Inferior parietal cortex (tissue), 1 donor: Measurements from ENCODE around the gene CCDC43.
"Not testable (repeated sequence)": the region's sequence is repeated elsewhere in the genome, so short reads cannot be mapped to it uniquely, and the experiment has no call there.

Source experiments
- DNase-seq: peaks from one replicate; pipeline ENCODE4 v3.0.0-alpha.2; 2016; ENCODE audit errors: extremely low spot score

Gene CCDC43

DNA sequence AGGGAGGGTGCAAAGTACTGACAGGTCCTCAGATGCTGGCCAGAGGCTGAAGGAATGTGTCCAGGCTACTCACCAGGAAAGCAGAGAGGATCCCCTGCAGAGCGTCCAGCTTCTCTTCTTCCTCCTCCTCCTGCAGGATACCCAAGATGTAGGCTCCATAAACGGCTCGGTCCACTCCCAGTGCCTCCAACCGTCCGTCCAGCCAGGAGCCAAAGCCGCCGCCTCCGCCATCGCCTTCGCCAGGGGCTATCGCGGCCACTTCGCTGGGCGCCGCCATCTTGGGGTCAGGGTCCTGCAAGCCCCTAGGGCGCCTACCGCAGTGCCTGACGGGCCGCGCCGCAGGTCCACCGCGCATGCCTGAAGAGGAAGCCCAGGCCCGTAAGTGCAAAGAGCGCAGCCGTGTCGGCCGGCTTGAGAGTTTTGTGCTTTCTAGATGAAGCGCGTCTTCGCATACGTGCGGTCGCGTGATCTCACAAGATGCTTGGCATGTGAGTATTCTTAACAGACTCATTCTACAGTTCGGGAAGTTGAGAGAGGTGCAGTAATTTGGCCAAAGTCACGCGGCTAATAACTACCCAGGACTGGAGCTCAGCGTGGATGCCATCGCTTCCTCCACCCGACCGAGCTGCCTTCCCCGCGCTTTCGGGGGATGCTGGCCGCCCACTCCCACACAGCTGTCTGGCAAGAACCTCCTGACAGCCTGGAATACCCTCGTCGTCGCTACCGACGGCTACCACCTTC is at the start of gene CCDC43:
TSS of gene CCDC43 (minus strand) at position 300 of the 741 bp plus-strand sequence. CDS start at position 277, 23 bp downstream.
- peak; percentile 94 for DNase-seq

DNA sequence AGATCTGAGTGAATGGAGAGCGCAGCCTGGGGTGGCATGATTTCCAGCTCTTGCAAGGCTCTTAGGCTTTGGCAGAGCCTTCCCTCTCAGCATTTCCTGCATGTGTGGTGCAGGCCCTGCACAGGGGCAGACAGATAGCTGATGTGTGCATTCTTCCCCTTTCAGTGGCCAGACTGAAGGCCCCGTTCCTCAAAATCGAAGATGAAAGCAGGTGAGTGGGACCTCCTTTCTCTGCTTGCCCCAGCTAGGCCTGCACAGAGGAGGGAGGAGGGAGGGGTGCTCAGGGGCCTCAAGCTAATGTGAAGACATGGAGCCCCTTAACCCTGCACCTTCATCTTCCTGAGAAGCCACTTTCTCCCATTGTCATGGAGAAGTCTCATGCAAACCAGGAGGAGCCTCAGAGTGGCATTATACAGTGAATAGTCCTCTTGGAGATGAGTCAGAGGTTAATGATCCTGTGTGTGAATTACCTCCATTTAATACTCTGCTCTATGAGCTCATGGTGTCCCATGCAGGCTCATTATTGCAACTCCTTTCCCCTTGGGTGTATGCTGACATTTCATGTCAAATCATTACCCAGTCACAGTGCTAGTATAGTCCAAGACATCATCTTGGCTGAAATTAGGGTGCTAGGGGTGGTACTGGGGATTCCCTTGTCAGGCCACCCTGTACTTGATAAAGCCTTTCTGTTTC is 48.8 kb upstream of the CCDC43 start:
- DNase-seq = no peak

DNA sequence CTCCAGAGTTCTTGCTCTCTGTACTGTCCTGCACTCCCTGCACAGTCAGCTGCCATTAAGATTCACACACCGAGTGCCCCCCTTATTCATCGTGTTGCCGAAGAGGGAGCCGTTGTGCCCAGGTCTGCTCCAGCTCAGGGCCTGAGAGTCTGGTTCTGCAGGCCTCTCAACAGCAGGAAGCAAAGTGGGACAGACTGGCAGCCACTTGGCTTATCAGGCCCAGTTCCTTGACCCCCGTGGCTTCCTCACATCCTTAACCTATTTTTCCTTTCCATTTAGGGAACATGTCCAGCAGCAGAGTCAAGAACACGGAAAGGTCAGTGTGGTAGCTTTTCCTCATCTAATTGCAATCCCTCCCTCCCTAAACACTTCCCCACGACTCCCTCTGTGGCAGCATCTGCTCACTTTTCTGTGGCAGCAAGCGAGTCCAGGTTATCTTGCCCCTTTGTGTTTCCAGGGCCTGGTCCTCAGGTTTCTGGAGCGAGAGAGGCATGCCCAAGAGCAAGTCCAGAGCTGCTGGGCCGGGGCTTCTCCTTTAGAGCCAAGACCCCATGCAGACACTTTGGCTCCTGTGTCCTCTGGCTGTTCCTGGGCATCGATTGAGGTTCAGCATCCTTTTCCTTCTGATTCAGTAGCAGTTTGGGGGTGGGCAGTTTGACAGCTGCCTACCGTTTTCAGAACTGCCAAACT is 47.1 kb upstream of the CCDC43 start:
- DNase-seq = no peak

DNA sequence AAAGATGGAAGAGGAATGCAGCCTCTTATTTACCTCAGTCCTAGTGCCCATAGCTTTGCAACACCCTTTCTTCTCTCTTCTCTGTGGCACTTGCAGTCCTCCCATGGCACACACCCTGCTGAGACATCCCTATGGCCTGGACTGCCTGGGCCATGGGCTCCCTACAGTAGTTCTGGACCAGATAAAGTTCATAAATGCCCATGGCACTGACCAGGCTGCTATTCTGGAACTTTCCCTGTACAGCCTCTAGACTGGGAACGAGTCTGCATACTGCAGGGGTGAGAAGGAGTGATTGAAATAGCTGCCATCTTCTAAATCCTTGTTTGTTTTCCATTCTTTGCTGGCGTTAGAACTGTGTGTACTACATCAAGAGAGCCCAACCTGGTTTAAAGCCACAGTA is 44.7 kb upstream of the CCDC43 start:
- no peak for DNase-seq

DNA sequence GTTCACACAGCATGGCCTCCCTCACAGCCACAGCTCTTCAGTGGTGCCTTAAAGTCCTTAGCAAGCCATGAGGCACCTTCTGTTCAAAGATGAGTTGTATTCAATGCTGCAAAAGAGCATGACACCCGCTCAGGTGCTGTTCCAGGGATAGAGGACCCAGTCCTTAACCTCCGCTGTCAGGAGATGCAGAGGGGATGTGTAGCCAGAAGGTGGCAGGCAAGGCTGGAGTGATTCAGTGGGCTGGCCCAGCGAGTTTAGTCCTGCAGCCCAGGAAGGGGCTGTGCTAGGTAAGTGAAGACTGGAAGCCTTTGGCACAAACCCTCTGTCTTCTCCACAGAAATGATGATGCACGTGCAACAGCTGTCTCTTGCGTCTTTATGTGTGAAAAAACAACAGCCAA is 44.2 kb upstream of the CCDC43 start:
- DNase-seq = no peak

DNA sequence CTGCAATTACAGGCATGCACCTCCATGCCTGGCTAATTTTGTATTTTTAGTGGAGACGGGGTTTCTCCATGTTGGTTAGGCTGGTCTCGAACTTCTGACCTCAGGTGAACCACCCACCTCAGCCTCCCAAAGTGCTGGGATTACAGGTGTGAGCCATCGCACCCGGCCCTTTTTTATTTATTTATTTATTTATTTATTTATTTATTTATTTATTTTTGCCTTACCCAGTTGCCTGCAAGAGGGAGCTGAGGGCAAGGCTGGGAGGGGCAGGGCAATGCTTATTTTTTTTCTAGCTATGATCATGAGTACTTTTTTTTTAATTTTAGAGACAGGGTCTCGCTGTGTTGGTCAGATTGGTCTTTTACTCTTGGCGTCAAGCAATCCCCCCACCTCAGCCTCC is 36.5 kb upstream of the CCDC43 start:
- not testable (repeated sequence) for DNase-seq

DNA sequence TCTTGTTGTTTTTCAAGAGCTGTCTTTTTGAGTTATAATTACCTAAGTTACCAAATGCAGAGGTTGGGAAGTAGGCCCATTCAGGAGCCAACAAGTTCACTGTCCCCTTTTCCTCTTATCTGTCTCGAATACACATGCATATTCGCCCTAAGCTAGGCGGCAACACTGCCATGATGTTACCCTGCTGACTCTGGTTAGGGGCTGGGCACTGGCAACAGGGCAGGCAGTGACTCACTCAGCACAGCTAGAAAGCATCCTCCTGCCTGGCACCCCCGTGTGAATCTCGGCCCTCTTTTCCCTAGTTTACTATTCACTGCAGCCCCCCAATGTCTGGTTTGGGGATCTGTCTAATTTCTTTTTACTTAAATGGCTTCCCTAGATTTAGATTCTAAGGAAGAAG is 32.7 kb upstream of the CCDC43 start:
- DNase-seq = no peak

DNA sequence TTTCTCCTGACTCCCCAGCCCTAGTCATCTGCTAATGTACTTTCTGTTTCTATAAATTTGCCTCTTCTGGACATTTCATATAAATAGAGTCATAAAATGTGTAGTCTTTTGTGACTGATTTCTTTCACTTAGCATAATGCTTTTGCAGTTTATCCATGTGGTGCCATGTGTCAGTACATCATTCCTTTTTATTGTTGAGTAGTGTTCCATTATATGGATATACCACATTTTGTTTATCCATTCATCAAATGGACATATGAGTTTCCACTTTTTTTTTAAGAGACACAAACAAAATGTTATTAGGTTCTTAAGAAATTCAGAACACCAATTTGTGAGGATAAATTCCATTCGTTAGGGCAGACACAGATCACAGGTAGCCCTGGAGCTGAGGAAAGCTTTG is 29.9 kb upstream of the CCDC43 start:
- DNase-seq = no peak

GRCh38 chr17:44708401-44709263 is 19.1 kb upstream of the CCDC43 start, which contains the start of gene DBF4B:
Gene DBF4B (plus strand): TSS chr17:44708665. CDS start chr17:44708821, 156 bp downstream.
- peak; percentile 96 for DNase-seq

DNA sequence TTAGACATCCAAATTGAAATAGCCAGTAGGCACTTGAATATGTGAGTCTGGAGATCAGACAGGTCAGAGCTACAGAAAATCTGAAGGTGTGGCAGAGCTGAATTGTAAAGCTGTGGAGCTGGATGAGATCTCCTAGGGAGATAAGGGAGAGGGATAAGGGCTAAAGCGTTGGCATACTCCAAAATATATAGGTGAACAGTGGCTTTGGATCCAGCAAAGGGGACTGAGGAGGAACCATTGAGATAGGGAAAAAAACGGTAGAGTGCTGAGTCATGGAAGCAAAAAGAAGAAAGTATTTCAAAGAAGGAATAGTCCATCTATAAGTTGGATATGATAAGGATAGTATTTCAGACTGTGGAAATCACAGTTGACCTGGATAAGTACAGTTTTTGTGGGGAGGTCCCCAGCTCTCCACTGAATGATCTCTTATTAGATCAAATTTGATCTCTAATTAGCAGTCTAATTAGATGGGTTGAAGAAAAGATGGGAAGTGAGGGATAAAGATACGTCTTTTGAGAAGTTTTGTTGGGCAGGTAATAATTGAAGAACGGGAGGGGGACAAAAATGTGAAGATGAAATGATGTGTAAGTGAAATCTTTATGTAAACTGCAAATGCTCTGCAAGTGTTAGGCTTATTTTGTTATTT is 18.3 kb upstream of the CCDC43 start:
- no peak for DNase-seq

- DNase-seq = not testable (repeated sequence)
These were observed 10.7 kb upstream of the CCDC43 start for GRCh38 chr17:44700288-44700687.

DNA sequence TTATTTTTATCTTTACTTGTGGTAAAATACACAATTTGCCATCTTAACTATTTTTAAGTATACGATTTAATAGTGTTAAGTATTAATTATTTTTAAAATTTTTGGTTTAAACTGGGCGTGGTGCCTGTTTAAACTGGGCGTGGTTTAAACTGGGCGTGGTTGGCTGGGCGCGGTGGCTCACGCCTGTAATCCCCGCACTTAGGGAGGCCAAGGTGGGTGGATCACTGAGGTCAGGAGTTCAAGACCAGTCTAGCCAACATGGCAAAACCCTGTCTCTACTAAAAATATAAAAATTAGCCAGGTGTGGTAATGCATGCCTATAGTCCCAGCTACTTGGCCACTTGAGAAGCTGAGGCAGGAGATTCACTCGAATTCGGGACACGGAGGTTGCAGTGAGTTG is 4.0 kb upstream of the CCDC43 start:
- DNase-seq = no peak

GRCh38 chr17:44690746-44691306 is 1.2 kb upstream of the CCDC43 start:
- not testable (repeated sequence) for DNase-seq

DNA sequence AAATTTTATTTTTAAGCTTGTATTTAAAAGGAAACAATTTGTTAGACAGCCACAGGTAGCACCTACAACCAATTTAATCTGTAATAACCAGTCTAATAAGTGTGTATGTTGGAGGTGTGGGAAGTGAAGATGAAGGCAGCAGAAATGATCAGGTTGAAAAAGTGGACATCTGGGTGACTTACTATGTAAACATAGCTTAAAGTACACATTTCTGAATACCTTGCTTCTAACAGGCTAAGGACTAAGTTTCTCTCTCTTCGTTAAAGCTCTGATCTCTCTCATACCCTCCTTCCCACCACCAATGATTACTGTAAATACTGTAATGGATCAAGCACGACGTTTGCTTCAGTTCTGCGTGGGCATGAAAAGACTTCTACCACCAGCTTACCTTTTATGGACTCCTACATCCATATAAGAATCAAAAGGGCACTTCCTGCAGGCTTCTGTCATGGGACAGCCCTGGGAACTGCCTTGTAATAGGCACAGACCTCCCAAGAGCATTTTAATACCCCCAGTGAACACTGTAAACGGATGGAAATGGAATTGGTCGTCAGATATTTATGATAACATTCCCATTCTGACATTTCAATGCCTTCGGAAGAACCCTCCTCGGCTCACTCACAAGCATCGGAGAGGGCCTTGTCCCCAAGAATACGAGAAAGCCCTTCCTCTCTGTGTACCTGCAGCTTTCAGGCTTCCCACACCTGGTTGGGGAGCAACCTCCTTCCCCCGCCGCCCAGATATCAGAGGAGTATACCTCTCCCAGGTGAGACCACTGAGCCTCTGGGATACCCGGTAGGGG is 700 bp downstream of the CCDC43 start:
- DNase-seq = peak; percentile 11

DNA sequence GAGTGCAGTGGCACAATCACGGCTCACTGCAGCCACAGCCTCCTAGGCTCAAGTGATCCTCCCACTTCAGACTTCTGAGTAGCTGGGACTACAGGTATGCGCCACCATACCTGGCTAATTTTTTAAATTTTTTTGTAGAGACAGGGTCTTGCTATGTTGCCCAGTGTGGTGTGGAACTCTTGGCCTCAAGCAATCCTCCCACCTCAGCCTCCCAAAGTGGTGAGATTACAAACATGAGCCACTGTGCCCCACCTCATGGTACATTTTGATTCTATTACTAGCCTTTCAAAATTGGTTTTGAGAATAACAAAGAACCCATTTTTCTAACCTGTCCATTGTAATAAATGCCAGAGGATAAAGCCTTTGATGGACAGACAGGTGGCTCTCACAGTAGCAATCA is 1.4 kb downstream of the CCDC43 start:
- no peak for DNase-seq

GRCh38 chr17:44687756-44688155 is 1.8 kb downstream of the CCDC43 start:
- no peak for DNase-seq

GRCh38 chr17:44683303-44683702 is 6.3 kb downstream of the CCDC43 start:
- DNase-seq = not testable (repeated sequence)

DNA sequence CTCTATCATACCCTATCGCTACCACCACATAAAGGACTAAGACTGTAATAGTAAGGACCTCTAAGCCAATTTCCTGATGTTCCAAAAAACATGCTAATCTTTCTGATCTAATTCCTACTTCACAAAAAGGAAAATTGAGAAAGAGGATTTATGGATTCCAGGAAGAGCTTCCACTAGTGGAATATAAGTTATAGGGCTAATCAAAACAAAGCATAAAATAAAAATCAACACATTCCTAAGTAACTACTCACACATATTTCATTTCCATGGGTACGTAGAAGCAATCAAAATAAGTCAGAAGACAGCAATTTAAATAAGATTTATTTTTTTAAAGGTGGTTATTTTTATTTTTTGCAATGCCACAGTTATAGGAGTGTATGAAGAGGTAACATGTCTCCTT is 12.4 kb downstream of the CCDC43 start:
- DNase-seq = no peak

DNA sequence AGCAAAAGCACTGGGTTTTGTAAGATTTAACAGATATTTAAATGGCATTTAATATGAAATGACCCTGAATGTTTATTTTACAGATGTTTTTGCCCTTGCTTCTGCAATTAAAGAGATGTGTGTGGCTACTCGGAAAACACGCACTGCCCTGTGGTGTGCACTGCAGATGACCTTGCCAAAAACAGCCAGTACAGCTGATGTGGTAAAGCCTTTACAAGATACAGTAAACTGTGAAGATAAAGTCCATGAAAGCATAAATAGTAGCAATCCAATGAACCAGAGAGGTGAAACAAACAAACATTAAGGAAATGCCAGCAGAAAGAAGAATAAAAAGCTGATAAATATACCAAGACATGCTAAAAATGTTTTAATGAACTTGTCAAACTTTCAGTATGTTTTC is 15.7 kb downstream of the CCDC43 start:
- DNase-seq = no peak
